Measurements from ENCODE around the gene SAYSD1.

SAYSD1 gene

GRCh38 chr6:39093149-39093708, 21.8 kb downstream of the SAYSD1 start:
- no peak for TF ChIP-seq ZNF274 (IDR thresholded peaks at IDR 0.05; ENCODE audit: low read depth, low read length)
- H3K4me3 ChIP-seq (ENCODE audit: low read length) = no peak overlapping the region

DNA sequence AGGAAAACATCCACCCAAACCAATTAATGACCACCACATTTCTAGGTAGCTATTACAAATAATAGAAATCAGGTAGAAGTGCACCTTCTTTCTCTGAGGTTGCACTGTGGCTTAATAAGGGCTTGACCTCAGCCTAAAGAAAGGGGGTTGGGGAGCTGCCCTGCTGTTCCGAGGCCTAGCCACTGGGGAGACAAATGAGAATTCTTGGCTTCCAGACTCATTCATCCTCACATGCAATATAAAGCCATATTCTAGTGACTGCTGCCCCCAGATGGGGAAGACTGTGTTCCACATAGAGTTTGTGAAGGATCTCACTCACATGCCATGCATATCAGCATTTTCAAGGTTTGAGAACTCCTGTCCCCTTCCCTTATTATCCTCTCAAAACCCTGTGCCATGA, 22.9 kb downstream of the SAYSD1 start:
- H3K4me3 ChIP-seq (ENCODE audit: low read length) = no peak overlapping the region
- no peak for TF ChIP-seq ZNF274 (IDR thresholded peaks at IDR 0.05; ENCODE audit: low read depth, low read length)

DNA sequence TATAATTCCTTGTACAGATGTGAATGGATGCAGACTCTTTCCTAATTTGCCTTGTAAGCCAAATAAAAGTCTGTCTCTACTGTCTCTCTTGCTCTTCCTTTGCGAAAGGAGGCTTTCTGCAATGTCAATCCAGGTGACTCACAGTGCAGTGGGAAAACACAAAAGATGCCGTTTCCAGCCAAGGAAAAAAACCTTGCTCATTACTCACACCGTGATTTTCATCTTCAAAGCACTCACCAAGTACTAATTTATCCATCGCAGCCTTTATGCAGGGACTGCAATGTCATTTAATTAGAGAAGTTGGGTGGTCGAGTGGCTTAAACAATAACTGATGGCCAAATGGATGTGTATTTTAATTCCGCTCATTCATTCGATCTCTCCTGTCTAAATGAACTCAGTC, 23.8 kb downstream of the SAYSD1 start:
- H3K4me3 ChIP-seq (ENCODE audit: low read length) = no peak overlapping the region
- no peak for TF ChIP-seq ZNF274 (IDR thresholded peaks at IDR 0.05; ENCODE audit: low read depth, low read length)

DNA sequence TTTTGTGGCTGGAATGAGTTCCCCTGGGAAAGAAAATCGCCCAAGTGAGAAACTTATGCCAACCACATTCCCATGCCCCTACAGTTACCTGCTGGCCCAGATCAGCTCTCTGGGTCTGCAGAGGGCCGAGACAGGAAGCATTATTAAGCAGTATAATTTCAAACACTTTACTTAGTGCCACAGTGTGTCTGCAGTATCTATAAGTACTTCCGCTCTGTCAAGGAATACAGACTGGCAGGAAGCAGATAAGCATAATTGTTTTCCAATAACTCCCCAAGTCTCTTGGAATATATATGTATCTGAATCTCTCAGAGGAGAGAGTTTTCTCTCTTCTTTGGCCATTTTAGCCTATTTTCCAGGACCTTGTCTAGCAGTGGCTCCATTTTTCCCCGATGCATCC, 24.9 kb downstream of the SAYSD1 start:
- H3K4me3 ChIP-seq (ENCODE audit: low read length) = no peak overlapping the region
- TF ChIP-seq ZNF274 (IDR thresholded peaks at IDR 0.05; ENCODE audit: low read depth, low read length) = no peak

GRCh38 chr6:39088331-39088730, 26.7 kb downstream of the SAYSD1 start:
- H3K4me3 ChIP-seq (ENCODE audit: low read length) = no peak overlapping the region
- no peak for TF ChIP-seq ZNF274 (IDR thresholded peaks at IDR 0.05; ENCODE audit: low read depth, low read length)

GRCh38 chr6:39087197-39087596, 27.8 kb downstream of the SAYSD1 start:
- no peak for TF ChIP-seq ZNF274 (IDR thresholded peaks at IDR 0.05; ENCODE audit: low read depth, low read length)
- H3K4me3 ChIP-seq (ENCODE audit: low read length) = no peak overlapping the region

DNA sequence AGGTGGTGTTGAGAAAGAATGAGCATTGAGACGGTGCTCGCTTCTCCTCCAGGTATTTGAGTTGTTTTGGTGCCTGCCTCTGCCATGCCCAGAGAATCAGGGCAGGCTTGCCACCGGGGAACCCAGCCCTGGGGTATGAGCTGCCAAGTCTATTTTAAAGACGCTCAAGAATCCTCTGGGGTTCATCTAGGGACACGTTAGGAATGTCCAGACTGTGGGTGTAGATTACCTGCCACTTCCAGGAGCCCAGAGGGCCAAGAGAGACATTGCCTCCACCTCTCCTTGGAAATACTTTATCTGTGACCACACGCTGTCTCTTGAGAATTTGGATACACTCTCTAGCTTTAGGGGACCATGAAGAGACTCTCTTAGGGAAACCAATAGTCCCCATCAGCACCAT, 28.3 kb downstream of the SAYSD1 start:
- no peak for TF ChIP-seq ZNF274 (IDR thresholded peaks at IDR 0.05; ENCODE audit: low read depth, low read length)
- H3K4me3 ChIP-seq (ENCODE audit: low read length) = no peak overlapping the region

DNA sequence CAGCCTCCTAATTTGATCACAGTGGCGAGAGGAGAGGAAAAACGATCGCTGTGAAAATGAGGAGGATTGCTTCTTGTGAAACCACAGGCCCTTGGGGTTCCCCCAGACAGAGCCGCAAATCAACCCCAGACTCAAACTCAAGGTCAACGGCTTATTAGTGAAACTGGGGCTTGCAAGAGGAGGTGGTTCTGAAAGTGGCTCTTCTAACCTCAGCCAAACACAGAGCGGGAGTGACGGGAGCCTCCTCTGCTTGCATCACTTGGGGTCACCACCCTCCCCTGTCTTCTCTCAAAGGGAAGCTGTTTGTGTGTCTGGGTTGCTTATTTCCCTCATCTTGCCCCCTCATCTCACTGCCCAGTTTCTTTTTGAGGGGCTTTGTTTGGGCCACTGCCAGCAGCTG, 28.7 kb downstream of the SAYSD1 start:
- no peak for TF ChIP-seq ZNF274 (IDR thresholded peaks at IDR 0.05; ENCODE audit: low read depth, low read length)
- no peak overlapping the region for H3K4me3 ChIP-seq (ENCODE audit: low read length)

DNA sequence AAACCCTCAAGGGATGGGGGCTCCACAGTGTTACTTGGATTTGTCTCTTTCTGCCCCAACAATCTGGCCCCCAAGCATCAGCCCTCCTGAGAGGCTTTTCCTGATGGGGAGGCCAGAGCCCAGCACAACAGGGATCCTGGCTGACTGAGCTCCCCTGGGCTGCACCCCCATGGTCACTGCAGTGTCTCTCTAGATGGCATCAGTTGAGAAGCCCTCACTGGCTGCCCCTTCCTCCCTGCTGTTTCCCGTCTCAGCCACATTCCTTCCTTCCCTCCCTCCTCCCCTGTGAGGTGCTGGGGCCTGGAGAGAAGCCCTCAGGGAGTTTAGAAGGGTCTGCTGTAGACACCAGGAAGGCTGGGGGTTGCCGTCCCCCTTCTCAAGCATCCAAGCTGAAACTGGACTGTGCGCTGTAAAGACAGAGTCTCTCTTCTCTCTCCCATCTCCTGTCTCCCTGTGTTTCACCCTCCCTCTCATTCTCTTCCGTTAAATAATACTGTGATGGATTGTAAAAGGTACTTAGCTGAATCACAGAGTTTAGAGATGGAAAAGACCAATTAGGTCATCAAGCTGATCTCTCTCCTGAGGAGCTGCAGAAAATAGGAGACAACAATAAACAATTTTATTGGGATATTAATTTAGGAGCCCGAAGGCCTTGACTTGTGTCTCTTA, 29.7 kb downstream of the SAYSD1 start:
- H3K4me3 ChIP-seq (ENCODE audit: low read length) = no peak overlapping the region
- no peak for TF ChIP-seq ZNF274 (IDR thresholded peaks at IDR 0.05; ENCODE audit: low read depth, low read length)

DNA sequence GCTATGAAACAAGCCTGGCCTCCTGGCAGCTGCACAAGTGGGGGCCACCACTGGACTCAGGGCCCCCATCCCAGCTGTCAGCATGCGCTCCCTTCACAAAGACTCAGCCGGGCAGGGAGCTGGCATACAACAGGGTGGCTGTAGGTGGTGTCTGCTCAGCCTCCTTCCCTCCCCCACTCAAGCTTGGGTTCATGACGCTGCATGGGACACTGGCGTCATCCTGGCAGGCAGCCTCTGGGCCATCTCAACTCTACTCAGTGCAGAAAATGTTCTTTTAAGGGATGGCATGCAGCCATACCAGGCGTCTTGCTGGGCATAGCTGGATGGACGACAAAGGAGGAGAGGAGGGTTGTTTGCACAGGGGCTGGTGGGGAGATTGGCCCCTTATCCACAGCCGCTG, 30.5 kb downstream of the SAYSD1 start:
- no peak overlapping the region for H3K4me3 ChIP-seq (ENCODE audit: low read length)
- no peak for TF ChIP-seq ZNF274 (IDR thresholded peaks at IDR 0.05; ENCODE audit: low read depth, low read length)

DNA sequence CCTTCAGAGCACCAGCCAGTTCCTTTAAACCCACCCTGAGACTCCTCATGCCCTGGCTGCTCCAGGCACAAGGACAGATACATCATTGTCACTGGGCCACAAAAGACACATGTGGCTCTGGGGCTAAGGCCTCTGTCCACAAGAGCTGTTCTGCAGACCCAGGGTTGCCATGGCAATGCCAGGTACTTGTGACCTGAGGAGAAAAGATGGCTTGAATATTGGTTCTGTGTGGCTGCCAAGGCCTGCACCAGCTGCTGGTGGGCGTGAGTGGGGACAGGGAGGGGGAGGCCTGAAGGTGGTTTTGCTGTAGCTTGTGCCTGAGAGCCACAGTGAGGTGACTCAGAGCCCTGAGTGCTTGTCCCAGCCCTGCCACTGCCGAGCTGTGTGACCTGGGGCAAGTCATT, 31.8 kb downstream of the SAYSD1 start:
- H3K4me3 ChIP-seq (ENCODE audit: low read length) = no peak overlapping the region
- TF ChIP-seq ZNF274 (IDR thresholded peaks at IDR 0.05; ENCODE audit: low read depth, low read length) = no peak

DNA sequence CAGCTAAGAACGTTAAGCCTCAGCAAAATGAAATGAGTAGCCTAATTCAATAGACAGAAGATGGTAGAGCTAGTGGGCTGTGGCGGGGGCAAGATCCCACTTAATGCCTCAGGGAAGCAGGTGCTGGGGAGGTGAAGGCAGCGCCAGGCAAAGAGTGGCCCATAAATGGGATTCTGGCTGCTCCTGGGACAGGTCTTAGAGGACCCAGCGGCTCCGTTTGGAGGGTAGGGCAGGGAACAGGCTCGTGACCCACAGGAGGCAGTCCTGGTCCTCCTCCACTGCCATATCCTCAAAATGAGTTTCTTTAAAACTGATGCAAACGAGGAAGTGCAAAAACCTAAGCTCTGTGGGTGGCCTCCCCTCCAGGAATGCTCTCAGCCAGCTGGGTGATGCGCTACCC, 32.7 kb downstream of the SAYSD1 start:
- TF ChIP-seq ZNF274 (IDR thresholded peaks at IDR 0.05; ENCODE audit: low read depth, low read length) = no peak
- no peak overlapping the region for H3K4me3 ChIP-seq (ENCODE audit: low read length)

DNA sequence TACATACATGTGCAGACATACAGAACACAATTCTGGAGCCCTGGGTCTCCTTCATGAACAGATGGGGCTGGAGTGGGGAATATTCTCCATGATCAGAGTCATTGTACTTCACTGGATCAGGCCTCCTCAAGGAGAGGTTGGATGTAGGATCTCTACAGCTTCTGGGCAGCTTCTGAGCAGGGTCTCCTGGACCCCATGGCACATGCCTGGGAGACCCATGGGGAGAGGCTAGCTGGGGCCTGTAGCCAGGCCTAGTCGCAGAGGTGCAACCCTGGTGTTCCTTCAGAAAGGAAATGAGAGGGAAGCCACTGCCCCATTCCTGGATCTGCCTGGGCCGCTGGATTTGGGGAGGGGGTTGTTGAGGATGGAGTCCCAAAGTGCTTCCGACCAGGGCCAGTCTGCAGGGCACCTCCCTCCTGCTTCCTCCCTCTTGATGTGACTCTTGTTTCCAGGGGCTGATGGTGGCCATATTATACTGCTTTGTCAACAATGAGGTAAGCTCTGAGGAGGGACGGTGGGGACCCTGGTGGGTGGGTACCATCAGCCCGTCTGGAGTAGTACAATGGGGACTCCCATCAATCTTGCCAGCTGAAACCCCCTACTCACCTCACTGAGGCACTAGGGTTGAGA, 34.6 kb downstream of the SAYSD1 start:
- no peak overlapping the region for H3K4me3 ChIP-seq (ENCODE audit: low read length)
- TF ChIP-seq ZNF274 (IDR thresholded peaks at IDR 0.05; ENCODE audit: low read depth, low read length) = no peak

- H3K4me3 ChIP-seq (ENCODE audit: low read length) = no peak overlapping the region
- TF ChIP-seq ZNF274 (IDR thresholded peaks at IDR 0.05; ENCODE audit: low read depth, low read length) = no peak
These were observed 35.5 kb downstream of the SAYSD1 start for GRCh38 chr6:39079197-39080125.

Data from GM08714 (cell line).